NB4 (cell line): ENCODE measurements around the gene TSFM.

Experiments used
- DNase-seq: peaks from one replicate; pipeline ENCODE4 v3.0.0; 2010; ENCODE audit warnings: low read depth
- H3K4me3 ChIP-seq: one replicate; pipeline ENCODE4 v1.5.1; 2011; ENCODE audit warnings: mild to moderate bottlenecking, low read depth, low read length, moderate library complexity
- MYC ChIP-seq: IDR thresholded peaks from 2 replicates; pipeline ENCODE4 v1.6.1; 2011; ENCODE audit warnings: low read depth, low read length
- POLR2A ChIP-seq: IDR thresholded peaks from 2 replicates; pipeline ENCODE4 v1.6.1; 2011; ENCODE audit warnings: mild to moderate bottlenecking; ENCODE audit not compliant: insufficient read length; ENCODE audit errors: extremely low read depth
- TF ChIP-seq, protein P1 (sequence below): IDR thresholded peaks from one replicate; pipeline ENCODE4 v1.5.1; 2012; ENCODE audit warnings: low read depth, low read length
- TF ChIP-seq, protein P2 (sequence below): IDR thresholded peaks from 2 replicates; pipeline ENCODE4 v1.6.1; 2011; ENCODE audit warnings: low read depth, low read length

Gene TSFM

DNA sequence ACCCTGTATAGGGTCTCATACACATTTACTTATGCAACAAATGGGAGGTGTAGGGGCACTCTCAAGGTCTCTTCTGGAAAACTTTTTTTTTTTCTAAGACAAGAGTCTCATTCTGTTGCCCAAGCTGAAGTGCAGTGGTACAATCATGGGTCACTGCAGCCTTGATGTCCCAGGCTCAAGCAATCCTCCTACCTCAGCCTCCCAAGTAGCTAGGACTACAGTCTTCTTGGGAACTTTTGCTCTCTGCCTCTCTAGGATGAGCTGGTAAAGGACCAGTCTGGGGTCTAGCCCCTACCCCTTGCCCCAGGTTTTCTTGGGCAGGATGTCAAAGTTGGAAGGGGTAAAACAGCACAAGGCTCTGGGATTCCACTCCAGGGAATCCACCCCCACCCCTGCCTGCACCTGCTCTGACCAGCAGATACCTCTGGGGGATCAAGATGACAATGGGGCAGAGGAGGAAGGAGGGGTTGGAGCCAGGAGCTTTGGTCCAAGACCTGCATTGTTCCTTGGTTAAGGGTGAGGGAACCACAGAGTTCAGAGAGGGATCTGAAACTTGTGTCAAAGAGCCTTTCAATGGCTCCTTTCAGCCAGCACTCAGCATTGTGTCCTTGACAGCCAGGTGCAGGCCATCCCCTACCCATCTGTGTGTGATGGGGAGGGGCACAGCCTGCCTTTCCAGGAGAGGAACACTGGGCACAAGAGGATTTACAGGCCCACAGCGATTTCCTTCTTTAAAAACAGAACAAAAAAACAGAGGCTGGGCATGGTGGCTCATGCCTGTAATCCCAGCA is 51.7 kb downstream of the TSFM start:
- TF ChIP-seq POLR2A (no peak), MYC (no peak)
- TF ChIP-seq, protein P1, sequence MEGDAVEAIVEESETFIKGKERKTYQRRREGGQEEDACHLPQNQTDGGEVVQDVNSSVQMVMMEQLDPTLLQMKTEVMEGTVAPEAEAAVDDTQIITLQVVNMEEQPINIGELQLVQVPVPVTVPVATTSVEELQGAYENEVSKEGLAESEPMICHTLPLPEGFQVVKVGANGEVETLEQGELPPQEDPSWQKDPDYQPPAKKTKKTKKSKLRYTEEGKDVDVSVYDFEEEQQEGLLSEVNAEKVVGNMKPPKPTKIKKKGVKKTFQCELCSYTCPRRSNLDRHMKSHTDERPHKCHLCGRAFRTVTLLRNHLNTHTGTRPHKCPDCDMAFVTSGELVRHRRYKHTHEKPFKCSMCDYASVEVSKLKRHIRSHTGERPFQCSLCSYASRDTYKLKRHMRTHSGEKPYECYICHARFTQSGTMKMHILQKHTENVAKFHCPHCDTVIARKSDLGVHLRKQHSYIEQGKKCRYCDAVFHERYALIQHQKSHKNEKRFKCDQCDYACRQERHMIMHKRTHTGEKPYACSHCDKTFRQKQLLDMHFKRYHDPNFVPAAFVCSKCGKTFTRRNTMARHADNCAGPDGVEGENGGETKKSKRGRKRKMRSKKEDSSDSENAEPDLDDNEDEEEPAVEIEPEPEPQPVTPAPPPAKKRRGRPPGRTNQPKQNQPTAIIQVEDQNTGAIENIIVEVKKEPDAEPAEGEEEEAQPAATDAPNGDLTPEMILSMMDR: no peak
- TF ChIP-seq, protein P2, sequence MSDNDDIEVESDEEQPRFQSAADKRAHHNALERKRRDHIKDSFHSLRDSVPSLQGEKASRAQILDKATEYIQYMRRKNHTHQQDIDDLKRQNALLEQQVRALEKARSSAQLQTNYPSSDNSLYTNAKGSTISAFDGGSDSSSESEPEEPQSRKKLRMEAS: no peak
- DNase-seq: no peak
- H3K4me3 ChIP-seq: no peak overlapping the region

DNA sequence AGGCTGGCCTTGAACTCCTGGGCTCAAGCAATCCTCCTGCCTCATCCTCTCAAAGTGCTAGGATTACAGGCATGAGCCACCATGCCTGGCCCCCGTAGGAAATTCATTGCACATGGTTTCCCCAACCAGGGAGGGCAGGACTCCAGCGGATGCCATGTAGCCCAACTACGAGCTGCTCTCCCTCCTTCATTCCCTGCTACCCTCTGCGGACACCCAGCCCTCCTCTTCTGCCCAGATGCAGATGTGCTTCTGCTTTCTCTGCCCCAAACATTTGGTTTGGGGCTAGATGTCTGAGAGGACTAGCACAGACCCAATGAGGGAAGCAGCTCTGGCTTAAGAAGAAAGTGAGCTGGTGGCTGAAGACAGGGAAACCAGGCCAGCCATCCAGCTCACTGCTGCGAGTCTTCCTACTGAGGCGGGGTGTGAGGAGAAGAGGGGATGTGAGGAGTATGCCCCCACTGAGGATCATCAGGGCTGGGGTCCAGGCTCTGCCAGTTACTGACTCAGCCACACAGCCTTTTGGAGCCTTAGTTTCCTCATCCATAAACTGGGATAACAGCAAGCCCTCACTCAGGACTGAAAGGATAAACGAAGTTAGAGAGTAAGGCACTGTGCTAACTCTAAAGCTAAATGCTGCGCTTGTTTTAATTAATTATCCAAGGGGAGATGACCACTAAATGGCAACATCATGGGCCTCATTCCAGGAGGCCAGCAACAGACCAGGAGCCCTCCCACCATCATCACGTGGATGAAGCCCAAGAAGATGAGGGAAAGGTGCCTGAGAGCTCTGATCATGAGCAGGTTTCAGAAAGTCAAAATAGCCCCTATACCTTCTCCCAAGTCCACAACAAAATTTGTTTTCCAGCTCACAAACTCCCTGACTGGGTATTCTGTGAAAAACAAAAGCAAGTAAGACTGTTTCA is 53.0 kb downstream of the TSFM start:
- H3K4me3 ChIP-seq: no peak overlapping the region
- peak; percentile 46 for DNase-seq
- no peak for TF ChIP-seq POLR2A
- TF ChIP-seq, protein P2: no peak

DNA sequence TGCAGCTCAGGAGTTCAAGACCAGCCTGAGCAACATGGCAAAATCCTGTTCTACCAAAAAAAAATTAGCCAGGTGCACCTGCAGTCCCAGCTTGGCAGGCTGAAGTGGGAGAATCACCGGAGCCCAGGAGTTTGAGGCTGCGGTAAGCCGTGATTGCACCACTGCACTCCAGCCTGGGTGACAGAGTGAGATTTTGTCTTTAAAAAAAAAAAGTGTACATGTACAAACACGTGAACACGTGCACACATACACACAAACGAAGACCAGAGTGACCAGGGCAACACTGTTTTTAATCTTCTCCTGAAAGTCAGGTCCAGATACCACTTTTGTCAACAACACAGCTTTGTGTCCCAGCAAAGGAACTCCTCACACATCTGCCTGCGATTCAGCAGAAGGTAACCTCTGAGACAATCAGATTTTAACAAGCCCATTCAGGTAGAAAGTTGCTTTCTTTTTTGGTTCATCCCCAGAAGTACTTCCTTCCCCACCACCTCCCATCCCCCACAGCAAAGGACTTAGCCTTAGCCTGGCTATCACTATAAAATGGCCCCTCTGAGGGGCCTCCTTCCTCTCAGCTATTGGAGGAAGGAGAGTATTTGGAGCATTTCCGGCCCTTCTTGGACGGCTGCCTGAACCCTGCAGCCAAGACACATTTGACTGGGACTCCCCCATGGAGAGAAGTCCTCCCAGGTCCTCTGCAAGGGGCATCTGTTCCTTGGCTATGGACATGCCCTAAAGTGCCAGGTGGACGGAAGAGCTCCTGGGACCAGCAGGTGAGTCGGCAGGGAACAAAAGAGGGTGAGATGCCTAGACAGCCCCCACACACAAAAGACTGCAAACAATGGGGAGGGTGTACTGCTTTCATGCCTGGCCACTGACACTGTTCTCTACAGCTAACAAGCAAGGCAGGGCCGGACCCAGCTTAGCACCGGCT is 54.1 kb downstream of the TSFM start:
- peak overlapping the region; percentile 45 for H3K4me3 ChIP-seq
- peak; percentile 93 for DNase-seq

DNA sequence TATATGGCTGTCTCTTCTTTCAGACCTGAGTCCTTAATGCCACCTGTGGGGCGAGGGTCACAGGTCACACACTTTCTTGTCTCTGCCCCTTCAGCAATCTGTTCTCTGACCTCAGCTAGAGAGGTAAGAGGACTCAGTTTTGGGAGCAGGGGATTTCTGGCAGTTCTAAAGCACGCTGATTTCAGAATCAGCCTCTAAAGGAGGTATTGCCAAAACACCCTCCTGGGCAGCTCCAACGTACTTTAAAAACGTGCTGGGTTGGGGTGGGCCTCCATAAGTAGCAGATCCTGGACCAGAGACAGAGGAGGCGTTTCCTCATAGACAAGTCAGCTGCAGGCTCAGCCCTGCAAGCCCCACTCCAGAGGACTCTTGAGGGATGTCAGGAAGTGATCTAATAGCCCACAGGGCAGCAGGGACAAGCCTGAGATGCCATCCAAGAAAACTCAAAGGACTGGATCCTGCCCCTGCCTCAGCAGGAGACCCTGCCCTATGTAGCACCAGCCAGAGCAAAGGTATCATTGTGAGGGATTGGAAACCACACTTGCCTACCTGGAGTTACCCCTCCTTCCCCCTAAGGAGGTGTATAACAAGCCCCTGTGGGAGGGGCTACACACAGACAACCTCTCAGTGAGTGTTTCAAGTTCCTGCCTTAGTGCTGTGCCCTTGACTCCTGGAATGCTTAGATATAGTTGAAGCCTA is 55.4 kb downstream of the TSFM start:
- DNase-seq: peak; percentile 88
- TF ChIP-seq POLR2A (no peak), MYC (no peak)
- TF ChIP-seq, protein P2: no peak
- TF ChIP-seq, protein P1: no peak
- peak overlapping the region; percentile 45 for H3K4me3 ChIP-seq

More for the DNA sequence above, 54.1 kb downstream of the TSFM start:
- TF ChIP-seq, protein P1: no peak
- TF ChIP-seq MYC: 0 out of 2 replicates have a peak, but pooled peaks have one; percentile 5
- TF ChIP-seq, protein P2: peak; percentile 42

DNA sequence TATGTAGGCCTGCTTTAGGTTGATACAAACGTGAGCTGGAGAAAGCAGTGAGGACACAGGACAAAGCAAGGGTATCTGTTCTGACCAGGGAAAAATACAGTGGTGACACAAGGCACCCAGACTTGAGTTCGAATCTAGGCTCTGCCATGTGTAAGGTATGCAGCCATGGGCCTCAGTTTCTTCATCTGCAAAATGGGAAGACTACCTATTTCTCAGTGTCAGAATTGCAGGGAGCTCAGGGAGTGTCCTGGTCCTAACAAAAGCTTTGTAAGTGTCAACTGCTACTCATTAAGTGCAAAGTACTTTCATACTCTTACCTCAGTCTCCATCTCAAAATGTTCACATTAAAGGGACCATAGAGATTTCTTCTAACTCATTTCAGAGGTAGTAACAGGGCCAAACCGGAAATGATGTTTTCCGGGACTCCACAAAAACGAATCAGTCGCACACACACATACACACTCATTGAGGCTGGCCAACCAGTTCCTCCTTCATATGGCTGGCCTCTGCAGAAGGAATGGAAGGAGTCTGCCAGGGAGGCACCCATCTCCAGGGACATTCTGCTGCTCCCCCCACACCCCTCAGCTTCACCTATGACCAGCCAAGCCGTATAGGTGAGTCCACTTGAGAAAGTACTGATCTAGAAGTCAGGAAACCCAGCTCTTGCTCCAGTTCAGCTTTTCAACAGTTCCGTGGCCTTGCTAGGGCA is 56.2 kb downstream of the TSFM start:
- H3K4me3 ChIP-seq: no peak overlapping the region
- no peak for DNase-seq
- TF ChIP-seq, protein P1: no peak
- TF ChIP-seq, protein P2: no peak
- TF ChIP-seq POLR2A (no peak), MYC (no peak)
